K562 (cell line): ENCODE measurements around the gene EGLN1. TPM values are rescaled to one million over a fixed set of nuclear protein-coding genes. Genes with fewer than 3 reads are reported as not detected.

Experiments used
- ATAC-seq: fragments of 200-7000 bp; cut with Tn5 transposase; 3 replicates; pipeline ENCODE4 v1.9.1; 2020; ENCODE audit warnings: moderate library complexity
- BruUV-seq: library from RNA; stranded (reverse); fragments of 400-500 nt; replicated peaks from 2 replicates; lab custom pipeline; 2021; lab: Mats Ljungman, UMichigan
- CTCF ChIA-PET: fragments of 300-600 bp; formaldehyde crosslinking; extraction: SDS; loops from one replicate; lab custom pipeline; 2021; ENCODE audit warnings: low intra/inter-chr PET ratio; lab: Yijun Ruan, JAX
- POLR2A ChIA-PET: fragments of 300-600, 350-650 bp; sonication (Branson Sonifier 250); formaldehyde crosslinking; extraction: SDS; loops from one replicate; lab custom pipeline; 2021; ENCODE audit warnings: antibody characterized with exemption, inconsistent platforms; lab: Yijun Ruan, JAX
- DNase-seq, 4 experiments: peaks; one replicate each; pipeline versions ENCODE4 v3.0.0 to v3.0.0-alpha.2; 2011 to 2018; ENCODE audit warnings: low spot score in 3 of 4, mixed read lengths in 3 of 4; ENCODE audit errors: extremely low read depth in 1 of 4
- FAIRE-seq: peaks from 2 replicates; lab custom pipeline; 2011; peaks lifted over from hg19 to GRCh38; lab: Jason Lieb, UNC
- H2AFZ ChIP-seq: 2 replicates; pipeline ENCODE4 v1.6.0; 2011; ENCODE audit warnings: low read depth, low read length, control low read depth, inconsistent platforms
- H3K27ac ChIP-seq: fragments of 200-600 bp; 3 replicates; pipeline ENCODE4 v1.8.0; 2011; ENCODE audit warnings: low read depth, mild to moderate bottlenecking, control low read depth, inconsistent platforms, low read length, moderate library complexity, mixed read lengths; ENCODE audit errors: extremely low read depth
- H3K27me3 ChIP-seq, 2 experiments: fragments of 300-600 bp in 1 of 2; 2 replicates in 1 of 2; 3 replicates in 1 of 2; pipeline versions ENCODE4 v1.6.0 to v1.8.0; 2011; ENCODE audit warnings: inconsistent platforms in 2 of 2, low read length in 2 of 2, mild to moderate bottlenecking in 1 of 2, mixed read lengths in 1 of 2, moderate library complexity in 1 of 2; ENCODE audit not compliant: control insufficient read depth in 2 of 2, insufficient read depth in 2 of 2
- H3K36me3 ChIP-seq: fragments of 300-600 bp; 3 replicates; pipeline ENCODE4 v1.8.0; 2011; ENCODE audit warnings: mild to moderate bottlenecking, low read length, inconsistent platforms; ENCODE audit not compliant: control insufficient read depth, insufficient read depth
- H3K4me1 ChIP-seq, 2 experiments: fragments of 200-600 bp in 1 of 2; replicated peaks in 1 of 2; 2 replicates in 1 of 2; 3 replicates in 1 of 2; pipeline versions ENCODE4 v1.5.1 to v1.8.0; 2011; ENCODE audit warnings: inconsistent platforms in 2 of 2, low read length in 2 of 2, mild to moderate bottlenecking in 1 of 2, mixed read lengths in 1 of 2, moderate library complexity in 1 of 2; ENCODE audit not compliant: control insufficient read depth in 2 of 2, insufficient read depth in 2 of 2
- H3K4me2 ChIP-seq: 2 replicates; pipeline ENCODE4 v1.6.1; 2011; ENCODE audit warnings: low read length, control low read depth, inconsistent platforms, mixed read lengths; ENCODE audit not compliant: insufficient read depth
- H3K4me3 ChIP-seq: fragments of 200-600 bp; sonication (generic), shearing (Covaris generic); 2 replicates; pipeline ENCODE4 v1.5.1; 2016; ENCODE audit warnings: control low read depth, inconsistent platforms
- H3K79me2 ChIP-seq: fragments of 200-600 bp; 3 replicates; pipeline ENCODE4 v1.8.0; 2011; ENCODE audit warnings: low read length, inconsistent platforms; ENCODE audit not compliant: control insufficient read depth, insufficient read depth
- H3K9ac ChIP-seq, 2 experiments: 2 replicates each; pipeline versions ENCODE4 v1.6.0 to v1.6.1; 2011; ENCODE audit warnings: low read depth in 2 of 2, low read length in 2 of 2, control low read depth in 1 of 2, inconsistent platforms in 1 of 2, mild to moderate bottlenecking in 1 of 2, mixed read lengths in 1 of 2; ENCODE audit not compliant: insufficient read depth in 1 of 2
- H3K9me1 ChIP-seq: one replicate; pipeline ENCODE4 v1.6.0; 2011; ENCODE audit warnings: inconsistent platforms, mild to moderate bottlenecking, low read length, moderate library complexity; ENCODE audit not compliant: control insufficient read depth, insufficient read depth
- H3K9me3 ChIP-seq: replicated peaks from 2 replicates; pipeline ENCODE4 v1.5.1; 2011; ENCODE audit warnings: low read depth, low read length, inconsistent platforms; ENCODE audit not compliant: control insufficient read depth, insufficient read depth
- H4K20me1 ChIP-seq: replicated peaks from 2 replicates; pipeline ENCODE4 v1.6.1; 2011; ENCODE audit warnings: low read length, inconsistent platforms, mixed read lengths; ENCODE audit not compliant: control insufficient read depth, insufficient read depth
- ARID2 ChIP-seq: fragments of 450-650 bp; IDR thresholded peaks from 2 replicates; pipeline ENCODE4 v1.6.1; 2017; ENCODE audit warnings: antibody characterized with exemption, mild to moderate bottlenecking
- CEBPB ChIP-seq: fragments of 450-650 bp; IDR thresholded peaks from 2 replicates; pipeline ENCODE4 v1.6.1; 2016; ENCODE audit warnings: missing genetic modification characterization, missing compliant biosample characterization
- HMBOX1 ChIP-seq: sonication (generic); IDR thresholded peaks from 2 replicates; pipeline ENCODE4 v1.6.1; 2016
- KDM5B ChIP-seq: fragments of 200-600 bp; sonication (generic); IDR thresholded peaks from 2 replicates; pipeline ENCODE4 v1.6.1; 2012; ENCODE audit warnings: low read depth, mild to moderate bottlenecking, moderate library complexity, low read length, control low read depth, inconsistent platforms; ENCODE audit not compliant: insufficient replicate concordance
- KLF10 ChIP-seq: fragments of 250-450 bp; sonication (Bioruptor Pico); IDR thresholded peaks from 2 replicates; pipeline ENCODE4 v1.6.1; 2021; ENCODE audit warnings: matching md5 sums
- MYNN ChIP-seq, 2 experiments: sonication (generic); formaldehyde crosslinking in 1 of 2; IDR thresholded peaks; 2 replicates each; pipeline versions ENCODE4 v1.5.0 to v1.6.1; 2016 to 2020; ENCODE audit warnings: antibody characterized with exemption in 1 of 2, missing genetic modification reagents in 1 of 2
- SMARCB1 ChIP-seq: IDR thresholded peaks from 2 replicates; pipeline ENCODE4 v1.6.1; 2011; ENCODE audit warnings: improper control_type of control experiment, low read depth; ENCODE audit not compliant: insufficient read length
- TCFL5 ChIP-seq: fragments of 250-450 bp; sonication (Bioruptor Pico); conservative IDR thresholded peaks from 2 replicates; pipeline ENCODE4 v1.6.1; 2021; ENCODE audit warnings: mild to moderate bottlenecking, moderate library complexity, matching md5 sums
- ZBTB9 ChIP-seq: fragments of 450-650 bp; formaldehyde crosslinking; IDR thresholded peaks from 2 replicates; pipeline ENCODE4 v1.4.0; 2020; ENCODE audit warnings: mild to moderate bottlenecking, moderate library complexity
- ZKSCAN3 ChIP-seq: fragments of 250-450 bp; sonication (Bioruptor Pico); IDR thresholded peaks from 2 replicates; pipeline ENCODE4 v1.4.0; 2020
- ZMIZ1 ChIP-seq, 2 experiments: fragments of 150-350 bp in 1 of 2; IDR thresholded peaks; 2 replicates each; pipeline ENCODE4 v1.6.1; 2012 to 2016; ENCODE audit warnings: low read depth in 2 of 2, low read length in 2 of 2, mild to moderate bottlenecking in 1 of 2, moderate library complexity in 1 of 2
- ZNF408 ChIP-seq: fragments of 250-450 bp; sonication (Bioruptor Pico); IDR thresholded peaks from 2 replicates; pipeline ENCODE4 v1.4.0; 2020; ENCODE audit warnings: low read depth, mild to moderate bottlenecking, moderate library complexity
- ZNF740 ChIP-seq, 3 experiments: fragments of 200-800 bp in 1 of 3; sonication (Bioruptor generic) in 1 of 3; sonication (generic) in 1 of 3; formaldehyde crosslinking in 1 of 3; IDR thresholded peaks; 2 replicates each; pipeline versions ENCODE4 v1.6.1 to v1.8.0; 2016 to 2022; ENCODE audit warnings: mild to moderate bottlenecking in 2 of 3, missing compliant biosample characterization in 2 of 3, missing genetic modification characterization in 2 of 3, missing genetic modification reagents in 1 of 3
- ZSCAN29 ChIP-seq: fragments of 450-650 bp; IDR thresholded peaks from 2 replicates; pipeline ENCODE4 v1.6.1; 2017
- WGBS: fragments of 100-300 bp; shearing (Covaris generic); methylation state at CpG from one replicate; pipeline ENCODE4 v1.1.6; 2016; ENCODE audit warnings: low coverage, mixed read lengths; ENCODE audit not compliant: insufficient coverage; ENCODE audit errors: missing lambda C conversion rate; 5-methylcytosine and 5-hydroxymethylcytosine counted together
- in situ Hi-C: fragments of 300-500 bp; cut with MboI; formaldehyde crosslinking; loops from 4 replicates; pipeline ENCODE4 v1.15.0; 2018; ENCODE audit warnings: inconsistent platforms, mixed read lengths
- intact Hi-C: fragments of 100-400 bp; cut with micrococcal nuclease; formaldehyde crosslinking; loops from 2 replicates; pipeline ENCODE4 v1.14.2; 2022
- polyA plus RNA-seq, 8 experiments: library from polyadenylated mRNA; depleted of rRNA in 4 of 8; stranded (reverse) in 5 of 8; unstranded in 3 of 8; fragments of >200 nt; fragmentation: Nextera tagmentation in 2 of 8; fragmentation: Illumina TruSeq in 1 of 8; extraction: Ambion mirVana in 2 of 8; extraction: Trizol in 1 of 8; gene quantifications; 2 replicates each; pipeline versions ENCODE4 v1.2.1 to v1.2.3, GENCODE V29; 2011 to 2014; ENCODE audit warnings: inconsistent platforms in 1 of 8, missing spikeins in 1 of 8
- total RNA-seq, 7 experiments: library from RNA; depleted of rRNA in 6 of 7; stranded (reverse); fragments of >200 nt in 6 of 7; fragmentation: Illumina TruSeq in 2 of 7; extraction: Trizol in 2 of 7; gene quantifications; 2 replicates each; pipeline versions ENCODE4 v1.2.1 to v1.2.3, GENCODE V29; 2011 to 2021; ENCODE audit warnings: low replicate concordance in 1 of 7

Gene EGLN1
- total and polyA plus RNA-seq, 9 of the 15 experiments (the other 6 are each of a cell fraction or from before 2014, with no cell fraction given): 5.2 to 54.3 (median 24.6) TPM

GRCh38 chr1:231432996-231433395 is 10.9 kb upstream of the EGLN1 start:
- no peaks in the 10 kb centered on the region for H3K4me1 ChIP-seq
- no peak overlapping the region for H3K9ac ChIP-seq
- H3K27me3 ChIP-seq: no peaks in the 10 kb centered on the region
- BruUV-seq: no TSS peak
- no peak overlapping the region for H2AFZ ChIP-seq
- POLR2A ChIA-PET: interaction anchor here (0.7 to 1.2 kb wide), 2 partner anchors 9 to 95 kb away, joined by 3 read pairs; partner anchors contain the start of gene TSNAX
- H3K79me2 ChIP-seq: no peaks in the 10 kb centered on the region
- H3K9me3 ChIP-seq: no peaks in the 10 kb centered on the region
- H3K27ac ChIP-seq: no peak overlapping the region
- no peaks in the 10 kb centered on the region for H4K20me1 ChIP-seq
- ATAC-seq (no peak), DNase-seq (no peak), FAIRE-seq (no peak)
- intact Hi-C loops: no loop called here
- 43% methylated on average over 2 of the region's 2 CpGs for WGBS
- no peaks in the 10 kb centered on the region for H3K9me1 ChIP-seq
- H3K4me2 ChIP-seq: no peak overlapping the region
- no peaks in the 10 kb centered on the region for H3K36me3 ChIP-seq
- CTCF ChIA-PET: no interaction called here
- no peak overlapping the region for H3K4me3 ChIP-seq
- in situ Hi-C loops: no loop called here
- no peak for TF ChIP-seq ZNF408 (CRISPR knock-in tag)
- no peak for TF ChIP-seq CEBPB (tag)
- no peak for TF ChIP-seq ARID2
- TF ChIP-seq TCFL5 (CRISPR knock-in tag): no peak
- no peak for TF ChIP-seq ZNF740 (CRISPR knock-in tag; IDR thresholded peaks at IDR 0.05)
- no peak for TF ChIP-seq ZNF740 (tag; IDR thresholded peaks at IDR 0.05)
- TF ChIP-seq SMARCB1: no peak
- no peak for TF ChIP-seq HMBOX1
- TF ChIP-seq ZMIZ1 (IDR thresholded peaks at IDR 0.05; ENCODE audit: low read depth in 2 of 2, low read length in 2 of 2): no peak
- no peak for TF ChIP-seq MYNN (IDR thresholded peaks at IDR 0.05)
- TF ChIP-seq MYNN (CRISPR knock-in tag; IDR thresholded peaks at IDR 0.05): no peak
- TF ChIP-seq ZSCAN29: no peak
- no peak for TF ChIP-seq ZKSCAN3 (CRISPR knock-in tag)
- TF ChIP-seq ZBTB9 (CRISPR knock-in tag): no peak
- TF ChIP-seq KDM5B: no peak
- TF ChIP-seq KLF10 (CRISPR knock-in tag): no peak
